Esophagus squamous epithelium (tissue), 5 donors: ENCODE results near the gene FYN. TPM values are rescaled to one million over a fixed set of nuclear protein-coding genes. Genes with fewer than 3 reads are reported as not detected.
A peak's percentile ranks its signal among the peaks of the same experiment; 100 is the strongest.
"Not testable (repeated sequence)": the region's sequence is repeated elsewhere in the genome, so short reads cannot be mapped to it uniquely, and the experiment has no call there.

Experiments
- DNase-seq: peaks from one replicate; lab custom pipeline; 2025; lab: John Stamatoyannopoulos, UW
- H3K27ac ChIP-seq, 4 donors: fragments of 200-600 bp; sonication (generic); one replicate each; pipeline ENCODE4 v1.5.1; 2016 to 2019; ENCODE audit warnings: mild to moderate bottlenecking in 1 of 4
- H3K27me3 ChIP-seq, 4 donors: fragments of 200-600 bp; sonication (generic); 1 replicate in 3 of 4; 2 replicates in 1 of 4; pipeline versions ENCODE4 v1.5.1 to v1.6.0; 2017 to 2021; ENCODE audit warnings: antibody characterized with exemption in 1 of 4
- H3K36me3 ChIP-seq, 3 donors: fragments of 200-600 bp; sonication (generic); one replicate each; pipeline ENCODE4 v1.5.1; 2016 to 2019
- H3K4me1 ChIP-seq, 3 donors: fragments of 200-600 bp; sonication (generic); one replicate each; pipeline ENCODE4 v1.5.1; 2017 to 2019
- H3K4me3 ChIP-seq, 4 donors: fragments of 200-600 bp; sonication (generic); 1 replicate in 3 of 4; 2 replicates in 1 of 4; pipeline ENCODE4 v1.5.1; 2016 to 2019; ENCODE audit warnings: mild to moderate bottlenecking in 2 of 4, moderate library complexity in 1 of 4
- H3K9me3 ChIP-seq, 3 donors: fragments of 200-600 bp; sonication (generic); one replicate each; pipeline ENCODE4 v1.5.1; 2016 to 2019
- CTCF ChIP-seq, 6 experiments: fragments of 450-650 bp in 4 of 6; fragments of 200-600 bp in 2 of 6; sonication (generic) in 2 of 6; IDR thresholded peaks; one replicate each; pipeline ENCODE4 v1.5.1; 2016 to 2019; ENCODE audit warnings: antibody characterized with exemption in 6 of 6, mild to moderate bottlenecking in 4 of 6, moderate library complexity in 4 of 6
- POLR2A ChIP-seq, 4 donors: fragments of 450-650 bp; IDR thresholded peaks; one replicate each; pipeline ENCODE4 v1.6.1; 2017; ENCODE audit warnings: antibody characterized with exemption in 4 of 4, mild to moderate bottlenecking in 4 of 4, moderate library complexity in 3 of 4
- WGBS, 2 donors: methylation state at CpG; one replicate each; pipeline ENCODE4 v1.1.5; 2018; 5-methylcytosine and 5-hydroxymethylcytosine counted together
- intact Hi-C: fragments of 100-400 bp; cut with DNase I; formaldehyde crosslinking; loops from one replicate; pipeline ENCODE4 v1.15.0; 2022
- total RNA-seq, 4 donors: library from RNA; depleted of rRNA; stranded (reverse); fragments of >200 nt; gene quantifications; one replicate each; pipeline ENCODE4 v1.1.0, GENCODE V29; 2016
- donor health status: DM: yes; HTN: yes; CAD: no.

The FYN gene
- total RNA-seq, 4 donors from 2014 or later, result 11.8 to 54.6 (median 21.4) TPM

GRCh38 chr6:111894272-111894671 lies 21.0 kb upstream of the FYN start:
- 59 to 72% methylated on average over 2 of the region's 2 CpGs for WGBS, 2 donors
- Histone ChIP-seq H3K27me3 (peaks cover 0 to 5% (median 0%) of the 10 kb centered on the region in 4 donors), H3K4me3 (no peak overlapping the region), H3K36me3 (no peaks in the 10 kb centered on the region), H3K27ac (no peak overlapping the region), H3K4me1 (peaks cover 0 to 3% (median 0%) of the 10 kb centered on the region in 3 donors), H3K9me3 (no peaks in the 10 kb centered on the region)
- no peak for DNase-seq
- TF ChIP-seq POLR2A (IDR thresholded peaks at IDR 0.05) (no peak), CTCF (IDR thresholded peaks at IDR 0.05) (no peak)
- intact Hi-C loops, result no loop called here

DNA sequence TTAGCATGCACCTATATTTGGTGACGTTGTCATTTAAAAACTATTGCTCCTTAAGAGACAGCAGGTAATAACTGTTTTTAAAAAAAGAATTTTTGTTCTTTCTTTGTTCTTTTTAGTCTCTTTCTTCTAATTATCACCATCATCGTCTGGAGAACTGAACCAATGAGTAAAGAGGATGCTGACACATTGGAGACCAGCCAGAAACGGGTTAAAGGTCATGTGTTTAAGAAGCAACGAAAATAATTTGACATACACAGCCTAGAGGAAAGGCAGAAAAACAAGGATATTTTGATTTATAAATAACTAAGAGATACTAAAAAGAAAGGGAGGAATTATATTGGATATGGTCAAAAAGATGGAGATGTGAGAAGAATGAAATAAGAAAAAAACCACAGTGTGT lies 19.2 kb upstream of the FYN start:
- intact Hi-C loops, result no loop called here
- H3K4me1 ChIP-seq, result peaks cover 0 to 8% (median 0%) of the 10 kb centered on the region in 3 donors
- no peaks in the 10 kb centered on the region for H3K36me3 ChIP-seq
- no peak for TF ChIP-seq POLR2A (IDR thresholded peaks at IDR 0.05)
- no peaks in the 10 kb centered on the region for H3K9me3 ChIP-seq
- no peak overlapping the region for H3K27ac ChIP-seq
- peaks cover 0 to 10% (median 0%) of the 10 kb centered on the region in 4 donors for H3K27me3 ChIP-seq
- DNase-seq, result no peak
- H3K4me3 ChIP-seq, result no peak overlapping the region
- WGBS, 2 donors, result 59 to 65% methylated on average over 4 of the region's 4 CpGs

DNA sequence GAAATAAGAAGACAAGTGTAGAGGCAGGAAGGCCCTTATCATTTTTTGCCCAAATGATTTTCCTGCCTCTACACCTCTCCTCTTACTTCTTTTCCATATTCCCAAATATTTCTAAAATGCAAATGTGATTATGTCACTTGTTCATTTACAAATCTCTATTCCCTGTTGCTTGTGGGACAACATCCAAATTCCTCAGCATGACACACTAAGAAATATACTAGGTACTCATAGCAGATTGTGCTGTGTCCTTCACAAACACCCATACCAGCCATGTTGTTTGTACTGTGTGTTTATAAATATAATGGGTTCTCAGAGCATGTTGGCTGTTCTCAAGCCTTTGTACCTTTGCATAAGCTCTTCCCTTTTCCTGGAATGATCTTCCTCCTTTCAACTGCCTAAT lies 17.7 kb upstream of the FYN start:
- no peak for DNase-seq
- no peaks in the 10 kb centered on the region for H3K36me3 ChIP-seq
- H3K27me3 ChIP-seq, result peaks cover 0 to 10% (median 0%) of the 10 kb centered on the region in 4 donors
- H3K9me3 ChIP-seq, result no peaks in the 10 kb centered on the region
- H3K27ac ChIP-seq, result no peak overlapping the region
- intact Hi-C loops, result no loop called here
- TF ChIP-seq POLR2A (IDR thresholded peaks at IDR 0.05) (no peak), CTCF (IDR thresholded peaks at IDR 0.05) (no peak)
- no peak overlapping the region for H3K4me3 ChIP-seq
- peaks cover 0 to 8% (median 0%) of the 10 kb centered on the region in 3 donors for H3K4me1 ChIP-seq

DNA sequence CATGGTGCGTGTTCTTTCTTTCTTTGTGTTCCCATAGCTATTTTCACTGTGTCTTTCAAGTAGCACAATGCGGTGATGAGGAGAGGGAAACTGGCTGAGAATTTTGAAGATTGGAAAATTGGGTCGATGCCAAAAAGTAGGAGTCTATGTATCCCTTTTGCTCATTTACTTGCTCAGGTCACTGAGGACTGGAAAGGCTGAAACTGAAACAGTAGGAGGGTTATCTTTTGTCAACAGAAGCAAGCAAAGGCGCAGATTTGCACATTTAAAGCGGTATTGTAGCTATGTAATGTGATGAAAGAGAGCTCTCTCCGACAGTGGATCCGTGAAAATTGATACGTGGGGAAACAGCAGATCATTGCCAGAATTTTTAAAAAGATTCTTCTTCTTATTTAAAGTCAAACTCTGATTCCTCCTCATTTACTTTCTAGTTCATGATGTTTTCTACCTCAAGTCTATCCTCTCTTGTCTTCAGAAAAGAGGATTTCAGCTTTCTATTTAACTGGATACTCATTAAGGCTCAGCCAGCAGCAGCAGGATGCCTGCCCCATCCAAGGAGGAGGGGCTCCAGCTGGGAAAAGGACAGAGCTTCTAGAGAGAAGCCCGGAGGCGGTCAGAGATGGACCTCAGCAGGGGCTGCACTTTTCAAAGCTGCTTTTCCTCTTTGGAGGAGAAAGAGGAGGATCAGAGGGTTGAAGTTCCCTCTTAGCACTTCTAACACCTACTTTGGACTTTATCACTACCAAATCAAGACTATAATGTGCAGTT lies 15.9 kb upstream of the FYN start:
- intact Hi-C loops, result no loop called here
- H3K4me3 ChIP-seq, result peak overlapping the region in 3 of 4 donors; percentile 23 to 49 (median 26)
- H3K36me3 ChIP-seq, result no peaks in the 10 kb centered on the region
- no peak overlapping the region for H3K27ac ChIP-seq
- DNase-seq, result no peak
- WGBS, 2 donors, result 21 to 22% methylated on average over 8 to 10 of the region's 10 CpGs
- TF ChIP-seq CTCF (IDR thresholded peaks at IDR 0.05) (no peak), POLR2A (IDR thresholded peaks at IDR 0.05) (no peak)
- no peaks in the 10 kb centered on the region for H3K9me3 ChIP-seq
- H3K27me3 ChIP-seq, result peaks cover 0 to 10% (median 0%) of the 10 kb centered on the region in 4 donors
- peaks cover 0 to 8% (median 0%) of the 10 kb centered on the region in 3 donors for H3K4me1 ChIP-seq

DNA sequence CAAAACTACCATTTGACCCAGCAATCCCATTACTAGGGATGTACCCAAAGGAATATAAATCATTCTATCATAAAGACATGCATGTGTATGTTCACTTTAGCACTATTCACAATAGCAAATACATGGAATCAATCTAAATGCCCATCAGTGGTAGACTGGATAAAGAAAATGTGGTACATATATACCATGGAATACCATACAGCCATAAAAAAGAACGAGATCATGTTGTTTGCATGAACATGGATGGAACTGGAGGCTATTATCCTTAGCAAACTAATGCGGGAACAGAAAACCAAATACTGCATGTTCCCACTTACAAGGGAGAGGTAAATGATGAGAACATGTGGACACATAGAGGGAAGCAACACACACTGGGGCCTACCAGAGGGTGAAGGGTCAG lies 13.5 kb upstream of the FYN start:
- H3K9me3 ChIP-seq, H3K27ac ChIP-seq, H3K4me3 ChIP-seq, H3K27me3 ChIP-seq, H3K36me3 ChIP-seq, intact Hi-C loops, DNase-seq, H3K4me1 ChIP-seq: not testable (repeated sequence)
- 85 to 94% methylated on average over 2 of the region's 2 CpGs for WGBS, 2 donors

DNA sequence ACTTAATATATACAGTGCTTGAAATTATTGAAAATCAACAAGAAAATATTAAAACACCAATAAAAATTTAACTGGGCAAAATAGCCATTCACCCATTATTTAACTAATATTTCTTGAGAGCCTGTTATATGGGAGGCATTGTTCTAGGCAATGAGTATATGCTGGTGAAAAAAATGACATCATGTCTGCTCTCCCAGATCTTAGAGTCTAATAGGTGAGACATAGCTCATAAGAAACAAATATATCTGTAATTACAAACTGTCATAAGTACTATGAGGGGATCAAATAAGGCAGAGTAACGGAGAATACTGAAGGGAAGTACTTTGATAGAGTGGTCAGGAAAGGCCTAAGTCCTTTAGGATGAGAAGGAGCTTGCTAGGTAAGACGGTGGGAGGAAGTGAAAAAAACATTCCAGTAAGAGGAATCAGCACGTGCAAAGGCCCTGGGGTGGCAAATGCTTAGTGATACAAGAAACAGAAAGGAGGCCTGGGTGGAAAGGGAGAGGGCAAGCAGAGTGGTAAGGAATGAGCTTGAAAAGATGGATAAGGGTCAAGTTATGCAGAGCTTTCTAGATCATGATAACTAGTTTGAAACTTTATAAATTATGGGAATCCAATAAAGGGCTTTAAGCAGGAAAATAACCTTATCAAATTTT lies 12.2 kb upstream of the FYN start:
- Histone ChIP-seq H3K9me3 (no peaks in the 10 kb centered on the region), H3K27me3 (peaks cover 0 to 10% (median 0%) of the 10 kb centered on the region in 4 donors), H3K4me3 (no peak overlapping the region), H3K4me1 (peaks cover 0 to 8% (median 0%) of the 10 kb centered on the region in 3 donors), H3K27ac (no peak overlapping the region), H3K36me3 (no peaks in the 10 kb centered on the region)
- no peak for TF ChIP-seq POLR2A (IDR thresholded peaks at IDR 0.05)
- TF ChIP-seq CTCF (IDR thresholded peaks at IDR 0.05), result no peak
- WGBS, 2 donors, result 85 to 91% methylated on average over 3 of the region's 3 CpGs
- DNase-seq, result no peak
- intact Hi-C loops, result no loop called here
